Hypothalamus (tissue), 51 donors: ENCODE data around the gene NPTN.
"Not testable (repeated sequence)": the region's sequence is repeated elsewhere in the genome, so short reads cannot be mapped to it uniquely, and the experiment has no call there.

Source experiments
- DNase-seq, 51 donors: peaks; one replicate each; lab custom pipeline; 2025; lab: John Stamatoyannopoulos, UW

The NPTN gene

GRCh38 chr15:73602446-73602843, 30.7 kb downstream of the NPTN start:
- no peak for DNase-seq

DNA sequence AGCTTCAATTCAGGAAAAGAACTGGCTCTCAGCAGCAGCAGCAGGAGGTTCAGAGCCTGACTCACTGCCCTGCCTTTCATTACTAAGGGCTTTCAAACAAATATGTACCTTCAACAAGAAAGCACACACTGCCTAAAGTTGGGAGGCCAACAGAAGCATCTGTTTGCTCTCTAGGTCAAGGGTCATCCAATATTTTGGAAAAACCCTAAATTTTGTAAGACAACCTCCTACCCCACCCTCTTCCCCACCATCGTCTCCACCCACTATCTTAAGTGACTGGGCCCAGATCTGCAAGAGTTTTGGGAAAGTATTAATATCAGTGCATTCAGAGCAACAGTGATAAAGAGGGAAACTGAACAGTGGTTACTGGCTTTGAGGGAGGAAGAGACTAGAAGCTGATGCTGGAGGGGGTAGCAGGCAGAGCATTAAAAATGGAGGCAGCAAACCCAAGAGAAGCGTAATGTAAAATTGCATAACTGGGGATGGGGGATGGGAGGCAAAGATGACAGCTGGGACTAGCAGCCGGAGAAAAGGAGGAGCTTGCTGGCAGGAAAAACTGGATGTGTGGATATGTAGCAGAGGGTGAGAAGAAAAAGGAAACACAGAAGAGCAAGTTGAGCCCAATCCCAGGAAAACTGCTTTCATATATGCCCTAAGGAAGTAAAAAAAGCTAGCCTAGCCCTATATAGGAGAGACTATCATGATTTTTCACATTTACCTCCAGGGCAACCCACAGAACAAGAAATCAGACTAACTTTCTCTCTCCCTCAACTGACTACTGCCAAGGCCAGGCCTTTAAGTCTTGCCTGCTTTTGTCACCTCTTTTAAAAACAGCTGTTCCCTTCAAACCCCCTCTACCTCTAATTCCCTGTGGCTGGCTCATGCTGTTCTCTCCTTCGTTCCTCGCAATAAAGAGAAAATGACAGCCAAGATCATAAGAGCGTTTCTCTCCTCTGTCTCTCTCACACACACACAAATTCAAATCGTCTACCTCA, 31.4 kb downstream of the NPTN start:
- DNase-seq = peak in 10 of 51 donors; percentile 1 to 55 (median 10)

GRCh38 chr15:73600413-73601335, 32.5 kb downstream of the NPTN start:
- no peak for DNase-seq

DNA sequence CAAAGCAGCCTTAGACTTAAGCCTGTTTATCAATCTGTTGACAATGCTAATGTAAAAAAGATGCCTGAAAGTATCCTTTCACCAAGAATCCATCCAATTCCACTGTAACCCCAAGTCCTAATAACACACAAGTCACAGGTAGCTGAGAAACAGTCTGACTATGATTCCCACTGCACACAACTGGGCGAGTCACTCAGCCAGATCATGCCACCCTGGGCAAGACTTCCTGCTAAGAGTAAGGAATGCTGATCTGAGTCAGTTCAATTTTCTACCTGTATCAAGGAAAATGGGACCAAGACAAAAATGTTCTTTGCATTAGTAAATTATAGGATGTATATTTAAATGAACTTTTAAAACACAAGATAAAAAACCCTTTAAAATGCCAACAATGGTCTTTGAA, 33.3 kb downstream of the NPTN start:
- no peak for DNase-seq

GRCh38 chr15:73598530-73599160, 34.5 kb downstream of the NPTN start:
- no peak for DNase-seq

GRCh38 chr15:73597036-73597638, 36.1 kb downstream of the NPTN start:
- no peak for DNase-seq

- no peak for DNase-seq
Measured at GRCh38 chr15:73596174-73596573, 37.0 kb downstream of the NPTN start.

GRCh38 chr15:73594109-73594508, 39.1 kb downstream of the NPTN start:
- no peak for DNase-seq

DNA sequence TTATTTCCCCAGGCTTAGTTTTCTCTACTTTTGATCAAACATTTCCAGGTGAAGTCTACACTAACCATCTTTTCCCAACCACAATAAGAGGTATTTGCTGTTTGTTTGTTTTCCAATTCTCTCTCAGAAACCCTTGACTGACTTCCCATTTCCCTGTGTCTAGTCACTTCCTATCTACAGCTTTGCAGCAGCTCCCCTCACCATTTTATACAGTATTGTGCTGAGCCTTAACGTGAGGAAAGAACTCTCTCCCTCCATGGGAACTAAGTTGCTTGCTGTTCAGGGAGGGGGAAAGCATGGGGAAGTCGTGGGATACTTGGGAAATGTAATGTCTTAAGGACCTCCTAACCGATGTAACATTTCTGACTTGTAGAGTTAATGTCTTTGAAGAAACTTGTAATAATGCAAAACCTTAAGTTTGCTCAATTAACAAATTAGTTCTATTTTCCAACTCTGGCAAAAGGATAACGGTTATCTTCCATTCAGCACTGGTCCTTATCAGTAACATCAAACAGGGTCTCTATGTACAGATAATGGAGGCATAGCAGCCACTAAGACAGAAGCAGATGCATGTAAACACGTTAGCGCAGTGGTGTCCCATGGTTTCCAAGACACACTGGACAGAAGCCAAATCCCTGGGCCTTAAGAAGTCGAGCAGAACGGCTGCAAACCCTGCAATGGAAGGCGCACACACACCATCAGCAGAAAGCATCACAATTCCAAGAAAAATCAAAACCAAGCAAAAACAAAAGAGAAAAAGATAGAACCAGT, 39.7 kb downstream of the NPTN start:
- DNase-seq = peak in 1 of 51 donors; percentile 3

DNA sequence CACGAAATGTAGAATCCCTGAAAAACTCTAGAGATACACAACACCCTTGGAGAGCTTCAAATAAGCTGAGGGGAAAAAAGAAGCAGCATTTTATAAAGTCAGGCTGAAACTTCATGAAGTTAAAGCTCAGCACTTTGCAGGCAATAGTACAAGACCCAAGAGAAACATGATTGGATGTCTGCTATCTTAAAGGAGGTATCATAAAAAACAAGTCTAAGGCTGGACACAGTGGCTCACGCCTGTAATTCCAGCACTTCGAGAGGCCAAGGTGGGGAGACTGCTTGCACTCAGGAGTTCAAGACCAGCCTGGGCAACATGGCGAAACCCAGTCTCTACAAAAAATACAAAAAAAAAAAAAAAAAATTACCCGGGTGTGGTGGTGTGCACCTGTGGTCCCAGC, 42.9 kb downstream of the NPTN start:
- no peak for DNase-seq

DNA sequence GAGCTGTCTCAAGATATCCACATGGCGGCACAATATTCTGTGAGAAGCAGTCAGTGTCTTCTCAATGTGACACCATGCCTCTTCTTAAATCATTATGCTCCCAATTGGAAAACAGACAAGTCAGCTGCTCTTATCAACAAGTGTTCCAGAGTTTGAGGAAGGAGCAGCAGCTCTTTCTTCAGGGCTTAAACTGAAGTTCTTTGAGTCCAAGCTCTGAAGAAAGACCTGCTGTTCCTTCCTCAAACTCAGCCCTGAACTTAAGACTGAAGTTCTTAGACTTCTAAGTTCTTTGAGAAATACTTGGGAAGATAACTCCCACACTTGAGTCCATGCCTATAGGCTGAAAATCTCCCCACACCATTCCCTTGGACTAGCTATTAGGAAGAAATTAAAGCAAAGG, 43.4 kb downstream of the NPTN start:
- DNase-seq = no peak

GRCh38 chr15:73585871-73586654, 47.1 kb downstream of the NPTN start:
- no peak for DNase-seq

- DNase-seq = no peak
Measured at GRCh38 chr15:73584699-73585420, 48.3 kb downstream of the NPTN start.

GRCh38 chr15:73583544-73583943, 49.6 kb downstream of the NPTN start:
- no peak for DNase-seq

GRCh38 chr15:73582851-73583379, 50.3 kb downstream of the NPTN start:
- no peak for DNase-seq

DNA sequence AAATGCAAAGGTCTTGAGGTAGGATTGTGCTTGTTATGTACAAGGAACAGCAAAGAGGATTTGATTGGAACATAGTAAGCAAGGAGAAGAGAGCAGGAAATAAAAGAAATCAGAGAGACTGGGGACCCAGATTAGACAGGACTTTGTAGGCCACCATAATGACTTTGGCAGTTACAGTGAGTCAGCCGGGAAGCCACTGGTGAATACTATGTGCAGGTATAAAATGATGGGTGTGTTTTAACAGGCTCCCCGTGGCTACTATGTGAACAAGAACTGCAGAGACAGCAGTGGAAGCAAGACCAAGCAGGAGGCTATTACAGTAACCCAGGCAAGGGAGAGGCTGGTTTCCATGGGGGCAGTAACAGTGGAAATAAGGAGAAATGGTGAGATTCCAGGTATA, 55.2 kb downstream of the NPTN start:
- DNase-seq = no peak

DNA sequence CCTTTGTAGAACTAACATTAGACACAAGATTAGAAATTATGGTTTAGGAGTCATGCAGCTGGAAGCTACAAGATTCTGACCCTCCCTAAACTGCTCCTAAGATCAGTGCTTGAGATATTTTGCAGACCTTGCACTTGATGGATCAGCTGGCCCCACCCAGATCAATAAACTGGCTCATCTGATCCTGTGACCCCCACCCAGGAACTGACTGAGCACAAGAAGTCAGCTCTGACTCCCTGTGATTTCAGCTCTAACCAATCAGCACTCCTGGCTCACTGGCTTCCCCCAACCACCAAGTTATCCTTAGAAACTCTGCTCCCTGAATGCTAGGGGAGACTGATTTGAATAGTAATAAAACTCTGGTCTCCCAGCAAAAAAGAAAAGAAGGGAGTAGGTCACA, 55.6 kb downstream of the NPTN start:
- not testable (repeated sequence) for DNase-seq
